HCT116 (cell line): ENCODE results near the gene PSTPIP2. TPM values are rescaled to one million over a fixed set of nuclear protein-coding genes. Genes with fewer than 3 reads are reported as not detected.

ENCODE experiments used
- ATAC-seq: fragments of 200-7000 bp; cut with Tn5 transposase; 2 replicates; pipeline ENCODE4 v1.9.1; 2020; ENCODE audit warnings: mild to moderate bottlenecking, moderate library complexity
- BruUV-seq: library from RNA; stranded (reverse); fragments of 400-500 nt; replicated peaks from 2 replicates; lab custom pipeline; 2021; lab: Mats Ljungman, UMichigan
- CTCF ChIA-PET: fragments of 300-600 bp; sonication (Branson Sonifier 250); formaldehyde crosslinking; loops from one replicate; lab custom pipeline; 2021; ENCODE audit warnings: antibody characterized with exemption; lab: Charles Lee
- POLR2A ChIA-PET: fragments of 300-600, 350-600 bp; sonication (Branson Sonifier 250); formaldehyde crosslinking; loops from one replicate; lab custom pipeline; 2021; ENCODE audit warnings: antibody characterized with exemption; lab: Charles Lee
- RAD21 ChIA-PET, 2 experiments: fragments of 300-600 bp; sonication (Branson Sonifier 250); formaldehyde crosslinking; loops; one replicate each; lab custom pipeline; 2023; ENCODE audit warnings: low total read pairs in 2 of 2; ENCODE audit not compliant: uncharacterized antibody in 2 of 2, unreplicated experiment in 2 of 2, low non-redundant PET in 1 of 2; lab: Charles Lee
- DNase-seq: peaks from one replicate; pipeline ENCODE4 v3.0.0-alpha.2; 2010; ENCODE audit warnings: low read depth, low spot score
- H2AFZ ChIP-seq: fragments of 200-600 bp; shearing (Covaris generic), sonication (generic); 2 replicates; pipeline ENCODE4 v1.6.1; 2017; ENCODE audit warnings: low read depth, mixed run types, mixed read lengths, antibody characterized with exemption, low read length; ENCODE audit not compliant: poor library complexity, severe bottlenecking
- H3K27ac ChIP-seq: 2 replicates; pipeline ENCODE4 v1.5.1; 2012; ENCODE audit warnings: low read depth, low read length
- H3K27me3 ChIP-seq: fragments of 200-600 bp; sonication (generic); 2 replicates; pipeline ENCODE4 v1.6.1; 2016; ENCODE audit warnings: mixed run types, low read length, mixed read lengths; ENCODE audit not compliant: insufficient read depth
- H3K36me3 ChIP-seq, 2 experiments: fragments of 200-500 bp in 1 of 2; fragments of 200-600 bp in 1 of 2; sonication (Bioruptor generic) in 1 of 2; sonication (generic) in 1 of 2; 2 replicates each; pipeline versions ENCODE4 v1.5.1 to v1.6.1; 2014 to 2016; ENCODE audit warnings: low read length in 2 of 2, inconsistent platforms in 1 of 2, mixed read lengths in 1 of 2, mixed run types in 1 of 2; ENCODE audit not compliant: insufficient read depth in 2 of 2, control insufficient read depth in 1 of 2
- H3K4me1 ChIP-seq, 2 experiments: fragments of 200-600 bp in 1 of 2; sonication (generic) in 1 of 2; 2 replicates each; pipeline versions ENCODE4 v1.5.1 to v1.6.1; 2012 to 2017; ENCODE audit warnings: low read length in 2 of 2, inconsistent platforms in 1 of 2, mild to moderate bottlenecking in 1 of 2, mixed read lengths in 1 of 2, mixed run types in 1 of 2, moderate library complexity in 1 of 2; ENCODE audit not compliant: insufficient read depth in 2 of 2, control insufficient read depth in 1 of 2
- H3K4me2 ChIP-seq: fragments of 200-600 bp; sonication (generic); 2 replicates; pipeline ENCODE4 v1.6.1; 2017; ENCODE audit warnings: mixed run types, low read length, mixed read lengths
- H3K4me3 ChIP-seq, 2 experiments: fragments of 200-600 bp in 1 of 2; sonication (generic) in 1 of 2; replicated peaks in 1 of 2; 2 replicates each; pipeline ENCODE4 v1.5.1; 2011 to 2016; ENCODE audit warnings: low read length in 2 of 2, control low read depth in 1 of 2, low read depth in 1 of 2, mild to moderate bottlenecking in 1 of 2, mixed read lengths in 1 of 2, mixed run types in 1 of 2
- H3K79me2 ChIP-seq: fragments of 200-600 bp; sonication (generic); 2 replicates; pipeline ENCODE4 v1.6.1; 2017; ENCODE audit warnings: mild to moderate bottlenecking, mixed run types, low read length, moderate library complexity, mixed read lengths; ENCODE audit not compliant: insufficient read depth
- H3K9ac ChIP-seq: fragments of 200-600 bp; sonication (generic); 2 replicates; pipeline ENCODE4 v1.6.1; 2016; ENCODE audit warnings: low read length, mixed read lengths
- H3K9me2 ChIP-seq: fragments of 200-600 bp; sonication (generic), shearing (Covaris generic); 2 replicates; pipeline ENCODE4 v1.6.1; 2017; ENCODE audit warnings: mixed run types, mild to moderate bottlenecking, moderate library complexity; ENCODE audit not compliant: insufficient read depth
- H3K9me3 ChIP-seq, 2 experiments: fragments of 200-500 bp in 1 of 2; fragments of 200-600 bp in 1 of 2; sonication (Bioruptor generic) in 1 of 2; sonication (generic) in 1 of 2; 2 replicates each; pipeline ENCODE4 v1.6.1; 2014 to 2017; ENCODE audit warnings: low read length in 2 of 2, mixed read lengths in 2 of 2, inconsistent platforms in 1 of 2, low read depth in 1 of 2, mild to moderate bottlenecking in 1 of 2, mixed run types in 1 of 2, moderate library complexity in 1 of 2; ENCODE audit not compliant: control insufficient read depth in 1 of 2, insufficient read depth in 1 of 2
- H4K20me1 ChIP-seq: fragments of 200-600 bp; sonication (generic), shearing (Covaris generic); 2 replicates; pipeline ENCODE4 v1.6.1; 2017; ENCODE audit warnings: mixed run types, mild to moderate bottlenecking, moderate library complexity; ENCODE audit not compliant: insufficient read depth
- ATF3 ChIP-seq: IDR thresholded peaks from 2 replicates; pipeline ENCODE4 v1.6.1; 2012
- CTCF ChIP-seq, 3 experiments: fragments of 200-600 bp in 1 of 3; sonication (generic) in 1 of 3; IDR thresholded peaks in 2 of 3; conservative IDR thresholded peaks in 1 of 3; 2 replicates each; pipeline ENCODE4 v1.5.1; 2012 to 2017; ENCODE audit warnings: low read depth in 2 of 3, low read length in 2 of 3, antibody characterized with exemption in 1 of 3, borderline replicate concordance in 1 of 3, control low read depth in 1 of 3, mild to moderate bottlenecking in 1 of 3, mixed read lengths in 1 of 3, mixed run types in 1 of 3, moderate library complexity in 1 of 3; ENCODE audit not compliant: insufficient read depth in 1 of 3
- EGR1 ChIP-seq: IDR thresholded peaks from 2 replicates; pipeline ENCODE4 v1.6.1; 2012; ENCODE audit warnings: low read depth
- ELF1 ChIP-seq: IDR thresholded peaks from 2 replicates; pipeline ENCODE4 v1.6.1; 2012; ENCODE audit warnings: low read depth, borderline replicate concordance
- FOSL1 ChIP-seq: IDR thresholded peaks from 2 replicates; pipeline ENCODE4 v1.6.1; 2012; ENCODE audit warnings: low read depth
- POLR2A ChIP-seq: IDR thresholded peaks from 2 replicates; pipeline ENCODE4 v1.7.0; 2011; ENCODE audit warnings: borderline replicate concordance; ENCODE audit not compliant: insufficient read depth, insufficient read length; ENCODE audit errors: extremely low read depth
- RAD21 ChIP-seq: IDR thresholded peaks from 2 replicates; pipeline ENCODE4 v1.6.1; 2012; ENCODE audit warnings: low read depth, mild to moderate bottlenecking
- SP1 ChIP-seq: IDR thresholded peaks from 2 replicates; pipeline ENCODE4 v1.6.1; 2012; ENCODE audit warnings: low read depth
- TCF7L2 ChIP-seq: IDR thresholded peaks from 2 replicates; pipeline ENCODE4 v1.7.0; 2011; ENCODE audit warnings: borderline replicate concordance, inconsistent platforms; ENCODE audit not compliant: insufficient read depth, insufficient read length; ENCODE audit errors: extremely low read depth
- ZFX ChIP-seq: fragments of 450-650 bp; IDR thresholded peaks from 2 replicates; pipeline ENCODE4 v1.6.1; 2017
- intact Hi-C: fragments of 100-400 bp; cut with micrococcal nuclease; formaldehyde crosslinking; loops from 2 replicates; pipeline ENCODE4 v1.10.0; 2022
- total RNA-seq: library from RNA; stranded (reverse); gene quantifications from one replicate; pipeline ENCODE4 v1.2.1, GENCODE V29; 2021; ENCODE audit not compliant: unreplicated experiment
- TF ChIP-seq, protein P1 (sequence below): IDR thresholded peaks from 2 replicates; pipeline ENCODE4 v1.6.1; 2012; ENCODE audit warnings: low read depth

Gene PSTPIP2
- total RNA-seq, 1 experiment from 2014 or later = 20.0 TPM

DNA sequence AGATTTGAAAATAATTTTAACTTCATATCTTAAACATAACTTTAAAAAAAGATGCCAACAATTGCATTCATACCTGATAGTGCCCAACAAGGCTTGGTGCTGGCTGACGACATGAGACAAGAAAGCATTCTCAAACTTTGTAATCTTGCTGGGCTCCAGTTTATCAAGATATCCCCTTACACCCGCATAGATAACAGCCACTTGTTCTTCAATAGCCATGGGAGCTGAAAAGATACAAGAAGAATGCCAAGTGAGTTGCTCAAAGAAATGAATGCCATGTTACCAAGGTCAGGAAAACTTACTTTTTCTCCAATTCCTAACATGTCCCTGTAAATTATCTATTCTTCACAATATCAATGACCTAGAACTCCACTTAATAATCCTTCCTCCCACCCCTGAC, 12.4 kb upstream of the PSTPIP2 start:
- ChIA-PET POLR2A (no interaction called here), RAD21 (no interaction called here), CTCF (no interaction called here)
- Histone ChIP-seq H3K9ac (no peak overlapping the region), H3K4me3 (no peak overlapping the region), H2AFZ (no peak overlapping the region), H3K79me2 (peaks cover 48% of the 10 kb centered on the region), H3K4me2 (no peak overlapping the region), H3K36me3 (peaks cover 70 to 76% of the 10 kb centered on the region in 2 experiments), H4K20me1 (peaks cover 11% of the 10 kb centered on the region; the same call in 1 of the 2 replicates), H3K9me2 (no peaks in the 10 kb centered on the region), H3K4me1 (no peaks in the 10 kb centered on the region), H3K9me3 (no peaks in the 10 kb centered on the region; a peak in 1 of 4 replicates), H3K27ac (no peak overlapping the region), H3K27me3 (no peaks in the 10 kb centered on the region)
- intact Hi-C loops = no loop called here
- TF ChIP-seq TCF7L2 (no peak), CTCF (IDR thresholded peaks at IDR 0.05 in 2 of 3, conservative IDR thresholded peaks at IDR 0.05 in 1 of 3; ENCODE audit: borderline replicate concordance in 1 of 3, insufficient read depth in 1 of 3, low read depth in 2 of 3, low read length in 2 of 3) (no peak), ATF3 (no peak), EGR1 (no peak), SP1 (no peak), FOSL1 (no peak), ZFX (no peak), ELF1 (no peak), RAD21 (no peak), POLR2A (no peak)
- TF ChIP-seq, protein P1, sequence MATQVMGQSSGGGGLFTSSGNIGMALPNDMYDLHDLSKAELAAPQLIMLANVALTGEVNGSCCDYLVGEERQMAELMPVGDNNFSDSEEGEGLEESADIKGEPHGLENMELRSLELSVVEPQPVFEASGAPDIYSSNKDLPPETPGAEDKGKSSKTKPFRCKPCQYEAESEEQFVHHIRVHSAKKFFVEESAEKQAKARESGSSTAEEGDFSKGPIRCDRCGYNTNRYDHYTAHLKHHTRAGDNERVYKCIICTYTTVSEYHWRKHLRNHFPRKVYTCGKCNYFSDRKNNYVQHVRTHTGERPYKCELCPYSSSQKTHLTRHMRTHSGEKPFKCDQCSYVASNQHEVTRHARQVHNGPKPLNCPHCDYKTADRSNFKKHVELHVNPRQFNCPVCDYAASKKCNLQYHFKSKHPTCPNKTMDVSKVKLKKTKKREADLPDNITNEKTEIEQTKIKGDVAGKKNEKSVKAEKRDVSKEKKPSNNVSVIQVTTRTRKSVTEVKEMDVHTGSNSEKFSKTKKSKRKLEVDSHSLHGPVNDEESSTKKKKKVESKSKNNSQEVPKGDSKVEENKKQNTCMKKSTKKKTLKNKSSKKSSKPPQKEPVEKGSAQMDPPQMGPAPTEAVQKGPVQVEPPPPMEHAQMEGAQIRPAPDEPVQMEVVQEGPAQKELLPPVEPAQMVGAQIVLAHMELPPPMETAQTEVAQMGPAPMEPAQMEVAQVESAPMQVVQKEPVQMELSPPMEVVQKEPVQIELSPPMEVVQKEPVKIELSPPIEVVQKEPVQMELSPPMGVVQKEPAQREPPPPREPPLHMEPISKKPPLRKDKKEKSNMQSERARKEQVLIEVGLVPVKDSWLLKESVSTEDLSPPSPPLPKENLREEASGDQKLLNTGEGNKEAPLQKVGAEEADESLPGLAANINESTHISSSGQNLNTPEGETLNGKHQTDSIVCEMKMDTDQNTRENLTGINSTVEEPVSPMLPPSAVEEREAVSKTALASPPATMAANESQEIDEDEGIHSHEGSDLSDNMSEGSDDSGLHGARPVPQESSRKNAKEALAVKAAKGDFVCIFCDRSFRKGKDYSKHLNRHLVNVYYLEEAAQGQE = no peak
- ATAC-seq = no peak
- no TSS peak for BruUV-seq
- no peak for DNase-seq
